IMR-90 (cell line): Measurements from ENCODE around the gene USP9Y. TPM values are rescaled to one million over a fixed set of nuclear protein-coding genes. Genes with fewer than 3 reads are reported as not detected.

ENCODE experiments used
- ATAC-seq: fragments of 200-7000 bp; cut with Tn5 transposase; 2 replicates; pipeline ENCODE4 v1.9.1; 2020; ENCODE audit warnings: low read depth, mild to moderate bottlenecking, moderate library complexity
- BruUV-seq: library from RNA; stranded (reverse); fragments of 400-500 nt; replicated peaks from 2 replicates; lab custom pipeline; 2021; lab: Mats Ljungman, UMichigan
- CTCF ChIA-PET: fragments of 300-600 bp; formaldehyde crosslinking; extraction: SDS; loops from one replicate; lab custom pipeline; 2021; ENCODE audit warnings: antibody characterized with exemption; lab: Yijun Ruan, JAX
- POLR2A ChIA-PET: fragments of 300-600 bp; sonication (Branson Sonifier 250); formaldehyde crosslinking; loops from one replicate; lab custom pipeline; 2022; ENCODE audit warnings: antibody characterized with exemption; ENCODE audit not compliant: unreplicated experiment; lab: Charles Lee
- DNase-seq: peaks from one replicate; pipeline ENCODE4 v3.0.0; 2013
- H2AFZ ChIP-seq: replicated peaks from 2 replicates; pipeline ENCODE3; 2013; ENCODE audit warnings: low read length, mild to moderate bottlenecking; ENCODE audit not compliant: poor library complexity
- H2AK5ac ChIP-seq: 2 replicates; pipeline ENCODE4 v1.6.1; 2013; ENCODE audit warnings: low read depth, low read length, inconsistent platforms
- H2AK9ac ChIP-seq: replicated peaks from 2 replicates; pipeline ENCODE3; 2013; ENCODE audit warnings: mild to moderate bottlenecking, low read depth, low read length, moderate library complexity; ENCODE audit not compliant: poor library complexity
- H2BK120ac ChIP-seq: 2 replicates; pipeline ENCODE4 v1.6.1; 2013; ENCODE audit warnings: low read depth, low read length, inconsistent platforms
- H2BK15ac ChIP-seq: 3 replicates; pipeline ENCODE4 v1.6.1; 2013; ENCODE audit warnings: low read depth, low read length, inconsistent platforms
- H2BK20ac ChIP-seq: 2 replicates; pipeline ENCODE4 v1.6.1; 2013; ENCODE audit warnings: low read depth, mild to moderate bottlenecking, inconsistent platforms, low read length, moderate library complexity
- H2BK5ac ChIP-seq: 2 replicates; pipeline ENCODE4 v1.6.1; 2013; ENCODE audit warnings: mild to moderate bottlenecking, low read depth, low read length, inconsistent platforms; ENCODE audit not compliant: poor library complexity, severe bottlenecking
- H3K14ac ChIP-seq: replicated peaks from 2 replicates; pipeline ENCODE4 v1.6.1; 2013; ENCODE audit warnings: low read depth, low read length, inconsistent platforms
- H3K18ac ChIP-seq: 2 replicates; pipeline ENCODE4 v1.6.1; 2013; ENCODE audit warnings: low read depth, low read length, control low read depth
- H3K23ac ChIP-seq: 2 replicates; pipeline ENCODE4 v1.6.1; 2013; ENCODE audit warnings: low read depth, low read length, inconsistent platforms
- H3K27ac ChIP-seq: 2 replicates; pipeline ENCODE4 v1.5.1; 2013; ENCODE audit warnings: mild to moderate bottlenecking, control low read depth, low read length; ENCODE audit not compliant: insufficient read depth
- H3K27me3 ChIP-seq: 2 replicates; pipeline ENCODE4 v1.6.1; 2013; ENCODE audit warnings: low read length; ENCODE audit not compliant: control insufficient read depth, insufficient read depth
- H3K36me3 ChIP-seq: 2 replicates; pipeline ENCODE4 v1.6.1; 2013; ENCODE audit warnings: low read length, mixed read lengths; ENCODE audit not compliant: control insufficient read depth, insufficient read depth
- H3K4ac ChIP-seq: 2 replicates; pipeline ENCODE4 v1.6.1; 2013; ENCODE audit warnings: low read depth, low read length, inconsistent platforms
- H3K4me1 ChIP-seq: 2 replicates; pipeline ENCODE4 v1.6.1; 2013; ENCODE audit warnings: low read length, mixed read lengths; ENCODE audit not compliant: control insufficient read depth, insufficient read depth
- H3K4me2 ChIP-seq: 2 replicates; pipeline ENCODE4 v1.6.1; 2013; ENCODE audit warnings: low read depth, mild to moderate bottlenecking, control low read depth, low read length, moderate library complexity
- H3K4me3 ChIP-seq: 2 replicates; pipeline ENCODE4 v1.5.1; 2013; ENCODE audit warnings: low read depth, mild to moderate bottlenecking, control low read depth, low read length, moderate library complexity; ENCODE audit not compliant: insufficient read depth
- H3K56ac ChIP-seq: 2 replicates; pipeline ENCODE4 v1.6.1; 2013; ENCODE audit warnings: low read length, inconsistent platforms; ENCODE audit not compliant: insufficient read depth; ENCODE audit errors: extremely low read depth
- H3K79me1 ChIP-seq, 2 experiments: 2 replicates each; pipeline ENCODE4 v1.6.1; 2013; ENCODE audit warnings: low read length in 2 of 2, inconsistent platforms in 1 of 2, low read depth in 1 of 2
- H3K9ac ChIP-seq: 2 replicates; pipeline ENCODE4 v1.6.1; 2013; ENCODE audit warnings: low read depth, low read length, control low read depth
- H3K9me1 ChIP-seq: 2 replicates; pipeline ENCODE4 v1.6.1; 2013; ENCODE audit warnings: low read length, inconsistent platforms; ENCODE audit not compliant: insufficient read depth
- H3K9me3 ChIP-seq: 2 replicates; pipeline ENCODE4 v1.6.1; 2013; ENCODE audit warnings: low read length; ENCODE audit not compliant: control insufficient read depth, insufficient read depth
- H4K20me1 ChIP-seq: 2 replicates; pipeline ENCODE4 v1.6.1; 2013; ENCODE audit warnings: low read length, inconsistent platforms; ENCODE audit not compliant: insufficient read depth
- H4K5ac ChIP-seq: 2 replicates; pipeline ENCODE4 v1.6.1; 2013; ENCODE audit warnings: mild to moderate bottlenecking, low read depth, low read length, control low read depth
- H4K8ac ChIP-seq, 2 experiments: 2 replicates each; pipeline ENCODE4 v1.6.1; 2013; ENCODE audit warnings: low read depth in 2 of 2, low read length in 2 of 2, control low read depth in 1 of 2, inconsistent platforms in 1 of 2
- H4K91ac ChIP-seq: 2 replicates; pipeline ENCODE4 v1.6.1; 2013; ENCODE audit warnings: low read depth, low read length, inconsistent platforms; ENCODE audit not compliant: insufficient read depth
- CHD1 ChIP-seq: IDR thresholded peaks from 2 replicates; pipeline ENCODE4 v1.6.1; 2012; ENCODE audit warnings: low read depth, low read length, improper control_type of control experiment
- MAZ ChIP-seq: IDR thresholded peaks from 2 replicates; pipeline ENCODE4 v1.6.1; 2012; ENCODE audit warnings: low read depth, mild to moderate bottlenecking, low read length, improper control_type of control experiment, moderate library complexity, borderline replicate concordance
- NFE2L2 ChIP-seq: fragments of 150-350 bp; IDR thresholded peaks from 2 replicates; pipeline ENCODE4 v1.6.1; 2016; ENCODE audit warnings: low read depth, mild to moderate bottlenecking, low read length
- POLR2A ChIP-seq: IDR thresholded peaks from 2 replicates; pipeline ENCODE4 v1.6.1; 2012; ENCODE audit warnings: mild to moderate bottlenecking, low read depth, low read length
- RFX5 ChIP-seq: IDR thresholded peaks from 2 replicates; pipeline ENCODE4 v1.8.0; 2012; ENCODE audit warnings: low read depth, mild to moderate bottlenecking, low read length, moderate library complexity
- SMC3 ChIP-seq: fragments of 150-350 bp; IDR thresholded peaks from 2 replicates; pipeline ENCODE4 v1.6.1; 2016; ENCODE audit warnings: low read depth, mild to moderate bottlenecking, antibody characterized with exemption, low read length, moderate library complexity
- dilution Hi-C: fragments of 300-500 bp; cut with HindIII; formaldehyde crosslinking; loops from one replicate; pipeline ENCODE4 v1.14.3; 2018; ENCODE audit warnings: low sequenced_read_pairs; ENCODE audit not compliant: unreplicated experiment
- in situ Hi-C: fragments of 300-500 bp; cut with MboI; formaldehyde crosslinking; loops from 3 replicates; pipeline ENCODE4 v1.14.3; 2019; ENCODE audit warnings: low sequenced_read_pairs, inconsistent platforms, mixed read lengths
- intact Hi-C: fragments of 100-400 bp; cut with micrococcal nuclease; formaldehyde crosslinking; loops from 2 replicates; pipeline ENCODE4 v1.10.0; 2022
- polyA plus RNA-seq, 3 experiments: library from polyadenylated mRNA; depleted of rRNA; stranded (reverse); fragments of >200 nt; gene quantifications; 2 replicates each; pipeline ENCODE4 v1.2.3, GENCODE V29; 2012; ENCODE audit warnings: low replicate concordance in 1 of 3
- total RNA-seq: library from RNA; depleted of rRNA; stranded (reverse); fragments of >200 nt; gene quantifications from 2 replicates; pipeline ENCODE4 v1.2.3, GENCODE V29; 2012
- TF ChIP-seq, protein P1 (sequence below): conservative IDR thresholded peaks from 2 replicates; pipeline ENCODE4 v1.5.1; 2012; ENCODE audit warnings: mild to moderate bottlenecking, low read depth, low read length, improper control_type of control experiment
- TF ChIP-seq, protein P2 (sequence below): fragments of 150-350 bp; IDR thresholded peaks from 2 replicates; pipeline ENCODE4 v1.6.1; 2017; ENCODE audit warnings: mild to moderate bottlenecking, antibody characterized with exemption, low read length, low read depth

Gene USP9Y
- total and polyA plus RNA-seq, 2 of the 4 experiments (the other 2 are of a cell fraction) = not detected

DNA sequence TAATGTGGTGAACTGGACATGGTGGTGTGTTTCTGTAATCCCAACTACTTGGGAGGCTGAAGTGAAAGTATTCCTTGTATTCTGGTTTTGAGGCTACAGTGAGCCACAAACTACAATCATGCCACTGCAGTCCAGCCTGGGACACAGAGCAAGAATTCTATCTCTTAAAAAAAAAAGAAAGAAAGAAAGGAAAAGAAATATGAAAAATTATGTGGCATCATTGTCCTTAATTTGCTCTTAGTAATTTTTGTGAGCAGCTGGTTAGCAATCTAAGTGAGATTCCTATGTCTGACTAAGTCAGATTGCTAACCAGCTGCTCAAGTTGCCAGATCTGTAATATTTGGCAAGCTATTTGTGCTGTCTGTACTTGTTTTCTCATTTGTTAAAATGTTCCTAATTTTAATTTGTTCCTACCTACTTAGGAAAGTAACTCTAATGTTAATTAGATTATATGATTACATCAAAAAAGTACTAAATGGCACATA is 154.8 kb downstream of the USP9Y start:
- no peaks in the 10 kb centered on the region for H4K20me1 ChIP-seq
- ATAC-seq (no peak), DNase-seq (no peak)
- H2AFZ ChIP-seq = no peak overlapping the region
- no peak overlapping the region for H3K56ac ChIP-seq
- H3K9ac ChIP-seq = no peak overlapping the region
- no peak overlapping the region for H4K8ac ChIP-seq
- no TSS peak for BruUV-seq
- TF ChIP-seq, protein P1, sequence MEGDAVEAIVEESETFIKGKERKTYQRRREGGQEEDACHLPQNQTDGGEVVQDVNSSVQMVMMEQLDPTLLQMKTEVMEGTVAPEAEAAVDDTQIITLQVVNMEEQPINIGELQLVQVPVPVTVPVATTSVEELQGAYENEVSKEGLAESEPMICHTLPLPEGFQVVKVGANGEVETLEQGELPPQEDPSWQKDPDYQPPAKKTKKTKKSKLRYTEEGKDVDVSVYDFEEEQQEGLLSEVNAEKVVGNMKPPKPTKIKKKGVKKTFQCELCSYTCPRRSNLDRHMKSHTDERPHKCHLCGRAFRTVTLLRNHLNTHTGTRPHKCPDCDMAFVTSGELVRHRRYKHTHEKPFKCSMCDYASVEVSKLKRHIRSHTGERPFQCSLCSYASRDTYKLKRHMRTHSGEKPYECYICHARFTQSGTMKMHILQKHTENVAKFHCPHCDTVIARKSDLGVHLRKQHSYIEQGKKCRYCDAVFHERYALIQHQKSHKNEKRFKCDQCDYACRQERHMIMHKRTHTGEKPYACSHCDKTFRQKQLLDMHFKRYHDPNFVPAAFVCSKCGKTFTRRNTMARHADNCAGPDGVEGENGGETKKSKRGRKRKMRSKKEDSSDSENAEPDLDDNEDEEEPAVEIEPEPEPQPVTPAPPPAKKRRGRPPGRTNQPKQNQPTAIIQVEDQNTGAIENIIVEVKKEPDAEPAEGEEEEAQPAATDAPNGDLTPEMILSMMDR = no peak
- TF ChIP-seq CHD1 (no peak), NFE2L2 (no peak), SMC3 (no peak), MAZ (no peak), POLR2A (no peak), RFX5 (no peak)
- TF ChIP-seq, protein P2, sequence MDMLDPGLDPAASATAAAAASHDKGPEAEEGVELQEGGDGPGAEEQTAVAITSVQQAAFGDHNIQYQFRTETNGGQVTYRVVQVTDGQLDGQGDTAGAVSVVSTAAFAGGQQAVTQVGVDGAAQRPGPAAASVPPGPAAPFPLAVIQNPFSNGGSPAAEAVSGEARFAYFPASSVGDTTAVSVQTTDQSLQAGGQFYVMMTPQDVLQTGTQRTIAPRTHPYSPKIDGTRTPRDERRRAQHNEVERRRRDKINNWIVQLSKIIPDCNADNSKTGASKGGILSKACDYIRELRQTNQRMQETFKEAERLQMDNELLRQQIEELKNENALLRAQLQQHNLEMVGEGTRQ = no peak
- no peak overlapping the region for H4K5ac ChIP-seq
- dilution Hi-C loops (no loop called here), intact Hi-C loops (no loop called here), in situ Hi-C loops (no loop called here)
- no peak overlapping the region for H4K91ac ChIP-seq
- no peak overlapping the region for H3K4me2 ChIP-seq
- H3K14ac ChIP-seq = no peak overlapping the region
- H2BK5ac ChIP-seq = no peak overlapping the region
- H3K27me3 ChIP-seq = no peaks in the 10 kb centered on the region
- no peak overlapping the region for H2AK5ac ChIP-seq
- H2BK20ac ChIP-seq = no peak overlapping the region
- H3K9me1 ChIP-seq = no peaks in the 10 kb centered on the region
- no peak overlapping the region for H3K23ac ChIP-seq
- H3K79me1 ChIP-seq = no peaks in the 10 kb centered on the region
- no peaks in the 10 kb centered on the region for H3K4me1 ChIP-seq
- H3K18ac ChIP-seq = no peak overlapping the region
- ChIA-PET POLR2A (no interaction called here), CTCF (no interaction called here)
- no peaks in the 10 kb centered on the region for H3K9me3 ChIP-seq
- no peak overlapping the region for H3K27ac ChIP-seq
- no peaks in the 10 kb centered on the region for H3K36me3 ChIP-seq
- no peak overlapping the region for H3K4me3 ChIP-seq
- H2BK15ac ChIP-seq = no peak overlapping the region
- H3K4ac ChIP-seq = no peak overlapping the region
- H2BK120ac ChIP-seq = no peak overlapping the region
- H2AK9ac ChIP-seq = no peak overlapping the region
